H4 (cell line): ENCODE data around the gene SPTSSA. TPM values are rescaled to one million over a fixed set of nuclear protein-coding genes. Genes with fewer than 3 reads are reported as not detected.
"Not testable (repeated sequence)": the region's sequence is repeated elsewhere in the genome, so short reads cannot be mapped to it uniquely, and the experiment has no call there.

Experiments
- DNase-seq: peaks from one replicate; pipeline ENCODE4 v3.0.0-alpha.2; 2015; ENCODE audit warnings: low spot score
- total RNA-seq: library from RNA; depleted of rRNA; stranded (reverse); fragments of >200 nt; shearing (Covaris generic); gene quantifications from 2 replicates; pipeline ENCODE4 v1.2.3, GENCODE V29; 2014; rRNA removed

The SPTSSA gene
- total RNA-seq, 1 experiment from 2014 or later = 24.6 TPM

- DNase-seq = no peak
Observed at GRCh38 chr14:34426313-34427295, 35.4 kb downstream of the SPTSSA start.

- DNase-seq = no peak
Observed at GRCh38 chr14:34425095-34425851, 36.8 kb downstream of the SPTSSA start.

- DNase-seq = no peak
Observed at GRCh38 chr14:34424488-34424887, 37.6 kb downstream of the SPTSSA start.

GRCh38 chr14:34423445-34423844, 38.6 kb downstream of the SPTSSA start:
- no peak for DNase-seq

DNA sequence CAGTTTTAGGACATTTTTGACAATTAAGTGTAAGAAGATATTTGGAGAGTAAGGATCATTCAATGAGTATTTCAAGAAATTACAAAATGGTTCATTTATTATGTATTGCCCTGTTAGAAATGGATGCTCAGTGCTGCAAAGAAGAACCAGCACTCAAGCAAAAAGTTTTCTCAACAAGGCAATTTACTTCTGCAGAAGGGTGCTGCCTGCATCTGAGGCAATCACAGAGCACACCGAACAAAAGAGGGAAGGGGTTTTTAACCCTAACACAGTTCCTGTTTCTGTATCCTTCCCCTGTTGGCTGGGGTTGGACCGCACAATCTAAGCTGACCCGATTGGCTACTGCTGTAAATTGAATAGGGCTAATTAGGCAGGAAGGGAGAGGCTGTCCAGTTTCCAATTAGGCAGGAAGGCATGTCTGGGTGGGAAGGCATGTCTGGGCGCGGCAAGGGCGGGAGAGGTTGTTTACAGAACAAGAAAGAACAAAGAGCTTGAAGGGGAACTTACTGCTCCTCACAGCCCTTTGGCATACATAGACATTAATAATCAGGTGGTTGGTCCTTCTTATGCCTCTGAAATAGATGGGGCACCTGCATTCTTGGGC, 41.4 kb downstream of the SPTSSA start:
- no peak for DNase-seq

DNA sequence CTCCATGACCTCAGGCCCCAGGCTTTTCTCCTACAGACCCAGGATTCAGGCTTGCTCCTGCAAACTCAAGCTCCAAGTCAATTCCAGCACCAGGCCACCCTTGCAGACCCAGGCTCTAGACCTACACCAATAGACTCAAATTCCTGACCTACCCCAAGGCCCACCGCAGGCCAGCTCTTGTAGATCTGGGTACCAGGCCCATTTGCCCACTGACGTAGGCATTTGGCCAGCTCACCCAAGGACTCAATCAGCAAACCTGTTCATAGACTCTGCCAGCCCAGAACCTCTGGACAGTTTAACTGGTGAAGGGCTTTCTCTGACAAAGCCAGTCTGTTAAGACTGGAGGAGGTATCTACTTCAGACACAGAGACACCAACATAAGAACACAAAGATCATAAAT, 52.3 kb downstream of the SPTSSA start:
- no peak for DNase-seq

GRCh38 chr14:34407951-34408350, 54.1 kb downstream of the SPTSSA start:
- DNase-seq = no peak

GRCh38 chr14:34404416-34404815, 57.6 kb downstream of the SPTSSA start:
- no peak for DNase-seq

- no peak for DNase-seq
Observed at GRCh38 chr14:34403646-34404045, 58.4 kb downstream of the SPTSSA start.

DNA sequence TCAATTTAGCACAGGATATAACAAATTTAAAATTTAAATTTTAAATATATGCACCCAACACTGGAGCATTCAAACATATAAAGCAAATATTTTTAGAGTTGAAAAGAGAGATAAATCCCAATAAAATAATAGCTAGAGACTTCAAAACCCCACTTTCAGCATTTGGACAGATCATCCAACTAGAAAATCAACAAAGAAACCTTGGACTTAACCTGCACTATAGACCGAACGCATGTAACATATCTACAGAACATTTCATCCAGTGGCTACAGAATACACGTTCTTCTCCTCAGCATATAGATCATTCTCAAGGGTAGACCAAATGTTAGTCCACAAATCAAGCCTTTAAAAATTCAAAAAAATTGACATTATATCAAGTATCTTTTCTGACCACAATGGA, 64.0 kb downstream of the SPTSSA start:
- no peak for DNase-seq

GRCh38 chr14:34387974-34388516, 74.0 kb downstream of the SPTSSA start:
- DNase-seq = no peak

DNA sequence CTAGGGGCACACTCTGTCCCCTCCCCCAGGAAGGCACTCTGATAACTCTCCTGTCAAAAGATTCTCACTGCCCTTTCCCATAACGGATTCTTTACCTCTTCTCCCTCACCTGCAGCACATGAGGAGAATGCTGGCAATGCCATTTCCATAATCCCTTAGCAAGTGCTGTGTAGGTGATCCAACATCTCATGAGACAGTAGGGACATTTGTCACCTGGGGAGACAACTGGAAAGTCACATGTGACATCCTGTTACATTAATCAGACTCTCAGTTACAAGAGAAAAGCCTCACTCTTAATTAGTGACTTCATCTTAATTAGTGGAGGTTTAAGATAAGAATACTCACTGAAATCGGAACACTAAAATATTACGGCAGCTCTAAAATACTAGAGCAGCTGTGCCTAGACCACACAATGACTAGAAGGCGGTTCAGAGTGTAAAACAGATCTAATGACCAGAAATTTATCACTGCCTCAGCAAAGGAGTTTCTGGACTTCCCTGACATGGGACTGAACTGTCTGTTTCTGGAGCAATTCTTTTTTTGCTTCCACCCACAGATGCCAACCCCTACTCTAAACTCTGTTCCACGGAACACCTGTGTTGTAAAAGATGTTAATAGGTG, 75.1 kb downstream of the SPTSSA start:
- no peak for DNase-seq

GRCh38 chr14:34385881-34386280, 76.2 kb downstream of the SPTSSA start:
- not testable (repeated sequence) for DNase-seq

GRCh38 chr14:34383839-34384238, 78.2 kb downstream of the SPTSSA start:
- no peak for DNase-seq

Other genes with a start within 250 kb of the SPTSSA start
- gene EAPP, start 77.5 kb upstream of the SPTSSA start, total RNA-seq = 60.1 and 60.2 TPM in 2 replicates
- 205 and 206 TPM in 2 replicates for gene SNX6, start 167.9 kb upstream of the SPTSSA start, total RNA-seq